Measurements from ENCODE around the gene IQSEC1.

The IQSEC1 gene

GRCh38 chr3:13106308-13107001 lies 33.2 kb upstream of the IQSEC1 start:
- DNase-seq: no peak

GRCh38 chr3:13105896-13106250 lies 32.6 kb upstream of the IQSEC1 start:
- no peak for DNase-seq

- no peak for DNase-seq
Measured at GRCh38 chr3:13105181-13105895, 32.1 kb upstream of the IQSEC1 start.

- DNase-seq: no peak
Measured at GRCh38 chr3:13104511-13104910, 31.3 kb upstream of the IQSEC1 start.

- DNase-seq: no peak
Measured at GRCh38 chr3:13103416-13104058, 30.3 kb upstream of the IQSEC1 start.

- DNase-seq: no peak
Measured at GRCh38 chr3:13102386-13103345, 29.4 kb upstream of the IQSEC1 start.

GRCh38 chr3:13099707-13100106 lies 26.5 kb upstream of the IQSEC1 start:
- DNase-seq: no peak

GRCh38 chr3:13098192-13098988 lies 25.2 kb upstream of the IQSEC1 start:
- no peak for DNase-seq

- no peak for DNase-seq
Measured at GRCh38 chr3:13096356-13096755, 23.1 kb upstream of the IQSEC1 start.

GRCh38 chr3:13095408-13095937 lies 22.2 kb upstream of the IQSEC1 start:
- no peak for DNase-seq

GRCh38 chr3:13093687-13094086 lies 20.5 kb upstream of the IQSEC1 start:
- no peak for DNase-seq

GRCh38 chr3:13092621-13093617 lies 19.7 kb upstream of the IQSEC1 start:
- no peak for DNase-seq

- DNase-seq: peak; percentile 41
Measured at GRCh38 chr3:13091898-13092611, 18.8 kb upstream of the IQSEC1 start.

- DNase-seq: no peak
Measured at GRCh38 chr3:13088028-13089006, 15.1 kb upstream of the IQSEC1 start.

GRCh38 chr3:13087320-13087990 lies 14.2 kb upstream of the IQSEC1 start:
- DNase-seq: no peak

- DNase-seq: no peak
Measured at GRCh38 chr3:13086531-13086981, 13.3 kb upstream of the IQSEC1 start.

GRCh38 chr3:13085846-13086179 lies 12.6 kb upstream of the IQSEC1 start:
- DNase-seq: no peak

All from NCI-H146 (cell line).